HG03064 (cell line): ENCODE data around the gene TRAPPC2.
"Not testable (repeated sequence)": the region's sequence is repeated elsewhere in the genome, so short reads cannot be mapped to it uniquely, and the experiment has no call there.

ENCODE experiments used
- ATAC-seq: cut with Tn5 transposase; IDR thresholded peaks from one replicate; pipeline ENCODE4 v1.9.1; 2021; ENCODE audit warnings: low read depth; ENCODE audit not compliant: unreplicated experiment

Gene TRAPPC2

GRCh38 chrX:13700380-13700779, 34.0 kb downstream of the TRAPPC2 start:
- ATAC-seq = no peak

GRCh38 chrX:13699183-13699826, 35.1 kb downstream of the TRAPPC2 start:
- no peak for ATAC-seq

GRCh38 chrX:13698432-13698831, 36.0 kb downstream of the TRAPPC2 start:
- ATAC-seq = no peak

GRCh38 chrX:13697976-13698375, 36.4 kb downstream of the TRAPPC2 start:
- no peak for ATAC-seq

GRCh38 chrX:13697455-13697854, 37.0 kb downstream of the TRAPPC2 start:
- peak; percentile 56 for ATAC-seq

GRCh38 chrX:13695601-13696115, 38.8 kb downstream of the TRAPPC2 start:
- no peak for ATAC-seq

- no peak for ATAC-seq
Observed at GRCh38 chrX:13694983-13695382, 39.4 kb downstream of the TRAPPC2 start.

- no peak for ATAC-seq
Observed at GRCh38 chrX:13694359-13694758, 40.1 kb downstream of the TRAPPC2 start.

GRCh38 chrX:13693341-13693961, 41.0 kb downstream of the TRAPPC2 start:
- no peak for ATAC-seq

GRCh38 chrX:13692771-13693231, 41.6 kb downstream of the TRAPPC2 start:
- ATAC-seq = no peak

- no peak for ATAC-seq
Observed at GRCh38 chrX:13691841-13692371, 42.5 kb downstream of the TRAPPC2 start.

GRCh38 chrX:13690836-13691235, 43.6 kb downstream of the TRAPPC2 start:
- no peak for ATAC-seq

- ATAC-seq = no peak
Observed at GRCh38 chrX:13689741-13690211, 44.6 kb downstream of the TRAPPC2 start.

GRCh38 chrX:13688958-13689740, 45.3 kb downstream of the TRAPPC2 start, which contains the start of gene RAB9A:
Gene RAB9A (plus strand): TSS chrX:13689128. CDS start chrX:13708747, 19,619 bp downstream.
- peak; percentile 72 for ATAC-seq

GRCh38 chrX:13688384-13688957, 45.9 kb downstream of the TRAPPC2 start:
- no peak for ATAC-seq

- no peak for ATAC-seq
Observed at GRCh38 chrX:13687203-13687602, 47.2 kb downstream of the TRAPPC2 start.

- ATAC-seq = no peak
Observed at GRCh38 chrX:13685126-13685763, 49.2 kb downstream of the TRAPPC2 start.

- no peak for ATAC-seq
Observed at GRCh38 chrX:13684361-13684760, 50.1 kb downstream of the TRAPPC2 start.

GRCh38 chrX:13681595-13681994, 52.8 kb downstream of the TRAPPC2 start:
- ATAC-seq = no peak

- not testable (repeated sequence) for ATAC-seq
Observed at GRCh38 chrX:13679700-13680099, 54.7 kb downstream of the TRAPPC2 start.
